ENCODE results near the gene COL18A1.

The COL18A1 gene

DNA sequence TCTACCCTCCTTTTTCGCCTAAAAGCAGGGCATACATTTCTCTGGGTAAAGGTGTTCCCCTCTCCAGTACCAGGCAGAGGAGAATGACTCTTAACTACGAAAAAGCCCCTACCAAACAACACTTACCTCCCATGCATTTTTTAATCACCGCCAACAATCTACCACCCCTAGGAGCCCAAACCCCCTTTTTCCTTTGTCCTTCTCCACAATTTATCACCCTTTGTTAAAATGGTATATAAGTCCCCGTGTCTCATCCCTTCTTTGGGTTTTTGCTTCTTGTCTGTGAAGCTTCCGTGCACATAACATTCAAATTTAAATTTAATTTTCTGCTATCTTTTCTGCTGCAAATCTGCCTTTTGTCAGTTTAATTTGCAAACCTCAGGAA is 27.6 kb upstream of the COL18A1 start:
- TF ChIP-seq, protein P1, sequence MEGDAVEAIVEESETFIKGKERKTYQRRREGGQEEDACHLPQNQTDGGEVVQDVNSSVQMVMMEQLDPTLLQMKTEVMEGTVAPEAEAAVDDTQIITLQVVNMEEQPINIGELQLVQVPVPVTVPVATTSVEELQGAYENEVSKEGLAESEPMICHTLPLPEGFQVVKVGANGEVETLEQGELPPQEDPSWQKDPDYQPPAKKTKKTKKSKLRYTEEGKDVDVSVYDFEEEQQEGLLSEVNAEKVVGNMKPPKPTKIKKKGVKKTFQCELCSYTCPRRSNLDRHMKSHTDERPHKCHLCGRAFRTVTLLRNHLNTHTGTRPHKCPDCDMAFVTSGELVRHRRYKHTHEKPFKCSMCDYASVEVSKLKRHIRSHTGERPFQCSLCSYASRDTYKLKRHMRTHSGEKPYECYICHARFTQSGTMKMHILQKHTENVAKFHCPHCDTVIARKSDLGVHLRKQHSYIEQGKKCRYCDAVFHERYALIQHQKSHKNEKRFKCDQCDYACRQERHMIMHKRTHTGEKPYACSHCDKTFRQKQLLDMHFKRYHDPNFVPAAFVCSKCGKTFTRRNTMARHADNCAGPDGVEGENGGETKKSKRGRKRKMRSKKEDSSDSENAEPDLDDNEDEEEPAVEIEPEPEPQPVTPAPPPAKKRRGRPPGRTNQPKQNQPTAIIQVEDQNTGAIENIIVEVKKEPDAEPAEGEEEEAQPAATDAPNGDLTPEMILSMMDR (IDR thresholded peaks at IDR 0.05; ENCODE audit: poor library complexity, severe bottlenecking) = no peak
- no peak overlapping the region for H3K4me3 ChIP-seq (ENCODE audit: severe bottlenecking)
- no peaks in the 10 kb centered on the region for H3K27me3 ChIP-seq (ENCODE audit: insufficient read depth, poor library complexity, severe bottlenecking)
- ATAC-seq (ENCODE audit: low read depth) (no peak), DNase-seq (ENCODE audit: low spot score) (no peak)
- H3K36me3 ChIP-seq (ENCODE audit: low read depth) = no peaks in the 10 kb centered on the region
- no peaks in the 10 kb centered on the region for H3K9me3 ChIP-seq (ENCODE audit: severe bottlenecking)
- H3K4me1 ChIP-seq (ENCODE audit: insufficient read depth, poor library complexity, severe bottlenecking) = peaks cover 12% of the 10 kb centered on the region
- H3K27ac ChIP-seq (ENCODE audit: poor library complexity, severe bottlenecking) = no peak overlapping the region

DNA sequence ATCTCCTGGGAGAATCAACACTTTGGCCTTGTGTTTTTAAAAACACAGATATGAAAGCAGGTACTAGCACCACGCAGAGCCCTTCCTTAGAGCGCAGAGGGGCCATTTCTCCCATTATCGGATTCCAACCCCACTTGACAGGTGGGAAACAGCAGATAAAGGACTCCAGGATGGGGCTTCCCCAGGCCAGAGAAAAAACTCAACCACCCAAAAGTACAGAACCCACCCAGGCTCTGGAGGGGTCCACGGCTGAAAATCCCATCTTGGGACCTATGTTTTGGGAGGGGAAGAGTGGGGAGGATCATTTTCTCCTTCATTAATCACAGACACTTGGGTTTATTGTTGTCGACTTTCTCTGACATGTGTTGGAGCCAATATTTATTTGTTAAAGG is 27.1 kb upstream of the COL18A1 start:
- ATAC-seq (ENCODE audit: low read depth) = no peak

DNA sequence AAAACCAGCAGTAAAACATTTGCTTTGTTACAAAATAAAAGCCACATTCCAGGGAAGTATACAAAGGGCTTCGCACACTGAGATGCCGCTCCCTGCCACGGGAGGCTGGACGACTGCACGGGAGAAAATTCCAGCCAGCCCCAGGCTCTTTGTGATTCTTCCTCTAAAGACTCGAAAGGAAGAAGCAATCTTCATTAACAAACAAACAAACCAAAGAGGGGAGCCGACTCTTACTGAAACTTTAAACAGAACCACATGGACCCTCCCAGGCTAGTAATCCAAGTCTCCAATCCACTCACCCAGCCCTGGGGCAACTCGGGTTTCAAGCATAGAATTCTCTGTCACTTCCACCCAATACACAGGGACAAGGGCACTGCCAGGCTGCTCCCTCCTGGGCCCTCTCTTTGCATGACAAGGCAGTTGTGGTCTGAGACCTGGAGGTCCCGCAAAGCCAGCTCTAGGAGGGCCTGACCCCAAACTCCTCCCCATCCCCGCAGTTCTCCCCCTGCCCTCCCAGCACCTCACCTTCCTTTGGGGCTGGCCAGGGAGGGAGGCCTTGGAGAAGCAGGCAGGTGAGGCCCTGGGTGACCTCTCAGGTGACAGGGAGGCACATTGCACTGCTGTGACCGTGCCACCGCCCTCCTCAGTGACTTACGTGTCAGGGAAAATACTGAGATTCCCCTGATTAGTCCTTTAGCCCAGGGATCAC is 26.6 kb upstream of the COL18A1 start:
- H3K27me3 ChIP-seq (ENCODE audit: insufficient read depth, poor library complexity, severe bottlenecking) = no peaks in the 10 kb centered on the region
- ATAC-seq (ENCODE audit: low read depth) = no peak

More for the DNA sequence above, 27.1 kb upstream of the COL18A1 start:
- Histone ChIP-seq H3K36me3 (ENCODE audit: low read depth) (no peaks in the 10 kb centered on the region), H3K27ac (ENCODE audit: poor library complexity, severe bottlenecking) (no peak overlapping the region), H3K27me3 (ENCODE audit: insufficient read depth, poor library complexity, severe bottlenecking) (no peaks in the 10 kb centered on the region), H3K4me3 (ENCODE audit: severe bottlenecking) (no peak overlapping the region), H3K4me1 (ENCODE audit: insufficient read depth, poor library complexity, severe bottlenecking) (peaks cover 6% of the 10 kb centered on the region), H3K9me3 (ENCODE audit: severe bottlenecking) (no peaks in the 10 kb centered on the region)
- DNase-seq (ENCODE audit: low spot score) = no peak
- TF ChIP-seq, protein P1 (IDR thresholded peaks at IDR 0.05; ENCODE audit: poor library complexity, severe bottlenecking) = no peak

DNA sequence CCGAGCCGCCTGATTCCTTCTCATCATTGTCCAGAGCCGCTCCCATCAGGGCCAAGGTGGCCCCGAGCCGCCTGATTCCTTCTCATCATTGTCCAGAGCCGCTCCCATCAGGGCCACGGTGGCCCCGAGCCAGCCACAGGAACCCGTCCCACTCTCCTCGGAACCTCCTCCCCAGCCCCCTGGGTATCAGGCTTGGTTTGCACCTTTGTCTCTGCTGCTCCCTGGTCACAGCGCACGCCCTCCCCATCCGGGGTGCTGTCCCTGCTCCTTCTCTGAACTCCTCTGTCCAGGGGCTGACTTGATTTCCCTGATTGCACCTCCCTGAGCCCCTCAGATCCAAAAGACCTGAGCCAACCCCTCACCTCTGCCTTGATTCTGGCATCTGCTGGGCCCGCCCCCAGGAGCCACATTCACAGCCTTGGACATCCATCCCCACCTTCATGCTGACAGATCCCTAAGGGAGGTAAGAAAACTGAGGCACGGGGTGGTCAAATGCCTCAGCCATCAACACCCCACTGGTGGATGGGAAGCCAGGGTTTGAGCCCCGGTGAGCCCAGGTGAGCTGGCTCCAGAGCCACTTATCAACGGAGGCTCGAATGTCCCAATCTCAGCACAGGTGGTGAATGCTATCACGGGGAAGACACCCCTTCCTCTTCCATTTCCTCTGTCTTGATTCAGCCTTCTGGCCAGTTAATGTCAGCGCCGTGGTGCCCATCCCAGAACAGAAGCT is 25.6 kb upstream of the COL18A1 start:
- no peaks in the 10 kb centered on the region for H3K9me3 ChIP-seq (ENCODE audit: severe bottlenecking)
- no peaks in the 10 kb centered on the region for H3K36me3 ChIP-seq (ENCODE audit: low read depth)
- ATAC-seq (ENCODE audit: low read depth) (no peak), DNase-seq (ENCODE audit: low spot score) (no peak)
- no peak overlapping the region for H3K27ac ChIP-seq (ENCODE audit: poor library complexity, severe bottlenecking)
- H3K27me3 ChIP-seq (ENCODE audit: insufficient read depth, poor library complexity, severe bottlenecking) = no peaks in the 10 kb centered on the region
- TF ChIP-seq, protein P1 (IDR thresholded peaks at IDR 0.05; ENCODE audit: poor library complexity, severe bottlenecking) = no peak
- H3K4me3 ChIP-seq (ENCODE audit: severe bottlenecking) = no peak overlapping the region
- no peaks in the 10 kb centered on the region for H3K4me1 ChIP-seq (ENCODE audit: insufficient read depth, poor library complexity, severe bottlenecking)

More for the DNA sequence above, 26.6 kb upstream of the COL18A1 start:
- H3K4me1 ChIP-seq (ENCODE audit: insufficient read depth, poor library complexity, severe bottlenecking) = peaks cover under 1% of the 10 kb centered on the region
- H3K27ac ChIP-seq (ENCODE audit: poor library complexity, severe bottlenecking) = no peak overlapping the region
- H3K9me3 ChIP-seq (ENCODE audit: severe bottlenecking) = no peaks in the 10 kb centered on the region
- no peaks in the 10 kb centered on the region for H3K36me3 ChIP-seq (ENCODE audit: low read depth)
- peak; percentile 42 for DNase-seq (ENCODE audit: low spot score)
- H3K4me3 ChIP-seq (ENCODE audit: severe bottlenecking) = no peak overlapping the region
- TF ChIP-seq, protein P1 (IDR thresholded peaks at IDR 0.05; ENCODE audit: poor library complexity, severe bottlenecking) = no peak

DNA sequence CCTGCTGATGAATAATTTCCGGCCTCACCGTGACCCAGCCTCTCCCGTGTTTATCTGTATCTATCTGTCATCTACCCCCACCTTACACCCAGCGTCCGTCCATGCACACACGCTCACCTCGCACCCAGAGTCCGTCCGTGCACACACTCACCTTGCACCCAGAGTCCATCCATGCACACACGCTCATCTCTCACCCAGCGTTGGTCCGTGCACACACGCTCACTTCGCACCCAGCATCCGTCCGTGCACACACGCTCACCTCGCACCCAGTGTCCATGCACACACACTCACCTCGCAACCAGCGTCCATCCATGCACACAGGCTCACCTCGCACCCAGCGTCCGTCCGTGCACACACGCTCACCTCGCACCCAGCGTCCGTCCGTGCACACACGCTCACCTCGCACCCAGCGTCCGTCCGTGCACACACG is 25.0 kb upstream of the COL18A1 start:
- no peaks in the 10 kb centered on the region for H3K27me3 ChIP-seq (ENCODE audit: insufficient read depth, poor library complexity, severe bottlenecking)
- ATAC-seq (ENCODE audit: low read depth) = no peak

More for the DNA sequence above, 25.0 kb upstream of the COL18A1 start:
- no peaks in the 10 kb centered on the region for H3K9me3 ChIP-seq (ENCODE audit: severe bottlenecking)
- no peak for DNase-seq (ENCODE audit: low spot score)
- H3K27ac ChIP-seq (ENCODE audit: poor library complexity, severe bottlenecking) = no peak overlapping the region
- H3K4me3 ChIP-seq (ENCODE audit: severe bottlenecking) = no peak overlapping the region
- no peaks in the 10 kb centered on the region for H3K4me1 ChIP-seq (ENCODE audit: insufficient read depth, poor library complexity, severe bottlenecking)
- H3K36me3 ChIP-seq (ENCODE audit: low read depth) = no peaks in the 10 kb centered on the region
- TF ChIP-seq, protein P1 (IDR thresholded peaks at IDR 0.05; ENCODE audit: poor library complexity, severe bottlenecking) = no peak
